Subcutaneous adipose tissue (tissue), 4 donors: Measurements from ENCODE around the gene IL18RAP. TPM values are rescaled to one million over a fixed set of nuclear protein-coding genes. Genes with fewer than 3 reads are reported as not detected.

Experiments
- CTCF ChIP-seq: fragments of 450-650 bp; IDR thresholded peaks from one replicate; pipeline ENCODE4 v1.5.1; 2016; ENCODE audit warnings: low read depth, mild to moderate bottlenecking, control low read depth, antibody characterized with exemption, moderate library complexity
- total RNA-seq, 4 donors: library from RNA; depleted of rRNA; stranded (reverse); fragments of >200 nt; gene quantifications; one replicate each; pipeline ENCODE4 v1.1.0, GENCODE V29; 2016

Gene IL18RAP
- total RNA-seq, 4 donors from 2014 or later: 2.0 to 7.2 (median 3.6) TPM

DNA sequence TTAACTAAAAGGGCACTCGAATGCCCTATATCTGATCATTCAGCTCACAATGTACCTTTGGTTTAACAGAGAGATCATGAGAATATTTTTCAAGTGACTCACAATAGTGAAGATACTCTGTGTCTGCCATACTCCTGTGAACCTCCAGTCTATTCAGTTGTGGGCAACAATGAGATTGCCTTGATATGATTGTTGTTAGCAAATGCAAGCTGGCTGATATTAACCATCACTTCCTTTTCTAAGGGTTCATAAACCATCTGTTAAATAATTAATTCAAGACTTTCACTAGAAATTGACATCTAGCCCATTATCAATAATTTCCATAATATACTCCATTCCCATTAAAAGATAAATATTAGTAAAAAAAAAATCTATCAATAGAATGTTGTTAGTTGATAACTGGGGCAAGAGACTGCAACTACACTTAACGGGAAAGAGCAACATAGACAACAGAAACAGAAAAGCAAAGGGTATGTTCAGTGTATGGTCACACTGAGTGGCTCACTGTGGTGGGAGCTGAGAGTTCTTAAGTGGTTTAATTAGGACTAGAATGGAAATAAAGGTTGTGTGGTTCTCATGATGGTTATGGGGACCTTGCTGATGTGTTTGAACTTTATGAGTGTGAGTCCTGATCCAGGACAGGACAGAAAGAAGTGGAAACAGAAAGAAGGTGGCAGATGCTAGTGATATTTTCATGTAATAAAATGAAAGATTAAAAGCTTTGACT, 11.9 kb downstream of the IL18RAP start:
- no peak for TF ChIP-seq CTCF

DNA sequence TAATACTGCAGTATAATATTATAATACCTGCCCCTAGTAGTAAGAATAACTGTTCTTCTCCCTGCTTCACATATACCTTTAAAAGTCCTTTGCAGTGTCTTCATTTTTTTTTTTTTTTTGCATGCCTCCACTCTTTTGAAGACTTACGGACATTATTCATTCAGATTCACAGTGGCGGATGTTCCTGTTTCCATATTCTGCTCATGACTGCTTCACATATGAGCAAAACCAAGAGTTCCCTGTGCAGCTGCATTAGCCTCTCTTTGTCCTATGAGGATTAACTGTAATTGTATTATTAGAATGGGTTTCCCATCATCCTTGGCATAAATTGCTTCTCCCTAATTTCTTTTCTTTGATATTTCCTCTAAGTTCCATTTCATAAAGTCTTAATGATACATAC, 12.8 kb downstream of the IL18RAP start:
- TF ChIP-seq CTCF: no peak

DNA sequence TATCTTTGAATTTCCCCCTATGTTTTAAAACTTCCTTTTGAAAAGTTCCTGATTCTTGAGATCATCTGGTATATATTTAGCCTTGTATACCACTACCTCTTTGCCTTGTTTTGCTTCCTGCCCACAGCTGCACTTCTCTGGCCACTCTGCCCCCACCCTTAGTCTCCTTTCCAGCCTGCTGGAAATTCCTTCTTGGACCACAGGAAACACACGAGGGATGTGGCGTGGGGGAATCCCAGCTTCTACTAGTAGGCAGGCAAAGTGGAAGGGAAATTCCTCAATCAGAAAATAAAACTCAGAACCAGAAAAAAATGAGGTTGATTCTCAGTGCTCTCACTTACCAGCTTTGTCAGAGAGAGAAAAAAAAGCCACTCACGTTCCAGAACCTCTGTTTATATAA, 13.4 kb downstream of the IL18RAP start:
- TF ChIP-seq CTCF: no peak

DNA sequence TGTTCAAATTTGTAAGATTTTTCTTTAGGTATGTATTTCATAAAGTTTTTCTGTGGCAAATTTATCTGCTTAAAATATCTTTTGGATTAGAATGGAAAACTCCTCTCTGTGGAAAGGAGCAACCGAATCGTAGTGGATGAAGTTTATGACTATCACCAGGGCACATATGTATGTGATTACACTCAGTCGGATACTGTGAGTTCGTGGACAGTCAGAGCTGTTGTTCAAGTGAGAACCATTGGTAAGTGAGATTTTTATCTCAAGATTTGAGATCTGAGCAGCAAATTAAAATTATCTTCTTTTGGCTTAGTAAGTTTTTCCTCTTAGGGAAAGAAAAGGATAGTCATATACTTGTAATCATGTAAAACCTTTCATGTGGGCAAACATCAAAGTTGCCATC, 14.2 kb downstream of the IL18RAP start:
- TF ChIP-seq CTCF: no peak

GRCh38 chr2:102438111-102438510, 15.2 kb downstream of the IL18RAP start:
- no peak for TF ChIP-seq CTCF

DNA sequence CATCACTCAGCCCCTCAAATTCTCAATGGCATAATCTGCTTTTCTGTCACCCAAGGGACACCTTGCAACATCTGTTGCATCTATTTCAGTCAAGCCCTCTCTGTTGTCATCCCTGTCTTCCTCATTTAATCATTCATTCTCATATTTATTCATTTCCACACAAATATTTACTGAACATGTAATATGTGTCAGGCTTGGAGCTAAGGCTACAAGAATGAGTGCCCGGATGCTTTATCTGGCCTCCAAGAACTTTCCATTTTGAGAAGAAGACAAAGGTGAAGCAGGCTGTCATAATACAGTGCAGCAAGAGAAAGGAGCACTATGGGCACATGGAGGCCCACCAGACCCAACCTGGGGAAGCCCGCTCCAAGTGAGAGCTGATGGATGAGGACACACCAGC, 15.6 kb downstream of the IL18RAP start:
- no peak for TF ChIP-seq CTCF

DNA sequence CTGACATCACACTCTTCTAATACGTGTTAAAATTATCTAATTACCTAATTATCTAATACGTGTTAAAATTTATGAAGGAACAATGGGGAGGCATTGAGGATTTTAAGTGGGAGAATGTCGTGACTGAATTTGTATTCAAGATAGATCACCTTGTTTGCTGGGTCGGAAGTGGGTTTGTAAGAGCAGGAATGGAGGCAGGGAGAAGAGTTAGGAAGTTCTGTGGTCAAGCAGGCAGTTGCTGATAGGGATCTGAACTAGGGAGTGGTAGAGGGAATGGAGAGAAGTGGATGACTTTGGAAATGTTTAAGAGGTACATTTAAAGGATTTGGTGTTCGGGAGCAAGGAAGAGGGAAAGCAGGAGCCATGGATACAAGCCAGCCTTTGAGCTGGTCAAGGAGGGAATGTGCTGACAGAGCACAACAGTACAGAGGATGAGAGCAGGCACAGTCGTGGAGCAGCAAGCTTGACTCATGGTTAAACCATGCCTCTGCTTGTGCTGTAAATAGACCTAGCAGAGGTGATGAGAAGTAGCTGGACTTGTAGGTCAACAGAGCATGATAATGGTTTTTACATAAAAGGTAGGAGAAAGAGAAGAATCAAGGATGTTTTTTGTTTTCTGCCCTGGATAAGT, 16.2 kb downstream of the IL18RAP start:
- TF ChIP-seq CTCF: no peak
